ENCODE results near the gene TMEM164. TPM values are rescaled to one million over a fixed set of nuclear protein-coding genes. Genes with fewer than 3 reads are reported as not detected.

The TMEM164 gene
- total and polyA plus RNA-seq, 2 of the 4 experiments (the other 2 are of a cell fraction): 6.3 to 7.1 TPM

- H2BK20ac ChIP-seq (ENCODE audit: low read depth, low read length): no peak overlapping the region
- dilution Hi-C loops (cut with HindIII; ENCODE audit: low sequenced_read_pairs, unreplicated experiment): no loop called here
- no peak overlapping the region for H2BK120ac ChIP-seq (ENCODE audit: low read depth, low read length)
- H4K91ac ChIP-seq (ENCODE audit: insufficient read depth, low read depth, low read length): no peak overlapping the region
- POLR2A ChIA-PET (ENCODE audit: unreplicated experiment): interaction anchor here (0.6 kb wide), 1 partner anchor 15 kb away, joined by 3 read pairs; the partner anchor contains the start of gene TMEM164
- no peak overlapping the region for H3K4ac ChIP-seq (ENCODE audit: low read depth, low read length)
- no peak overlapping the region for H2AK9ac ChIP-seq (replicated peaks; ENCODE audit: low read depth, low read length, poor library complexity)
- H3K4me2 ChIP-seq (ENCODE audit: low read depth, low read length): no peak overlapping the region
- H3K18ac ChIP-seq (ENCODE audit: low read depth, low read length): no peak overlapping the region
- no peak overlapping the region for H3K4me3 ChIP-seq (ENCODE audit: insufficient read depth, low read depth, low read length)
- no peak overlapping the region for H2AK5ac ChIP-seq (ENCODE audit: low read depth, low read length)
- H3K4me1 ChIP-seq (ENCODE audit: control insufficient read depth, insufficient read depth, low read length): no peaks in the 10 kb centered on the region
- H3K27ac ChIP-seq (ENCODE audit: insufficient read depth, low read length): no peak overlapping the region
- no peak overlapping the region for H3K14ac ChIP-seq (replicated peaks; ENCODE audit: low read depth, low read length)
- ATAC-seq (ENCODE audit: low read depth) (no peak), DNase-seq (no peak)
- no peak overlapping the region for H2BK5ac ChIP-seq (ENCODE audit: low read depth, low read length, poor library complexity, severe bottlenecking)
- no peak overlapping the region for H4K8ac ChIP-seq (ENCODE audit: low read depth in 2 of 2, low read length in 2 of 2)
- H3K9me1 ChIP-seq (ENCODE audit: insufficient read depth, low read length): no peaks in the 10 kb centered on the region
- no peaks in the 10 kb centered on the region for H4K20me1 ChIP-seq (ENCODE audit: insufficient read depth, low read length)
- peaks cover 12% of the 10 kb centered on the region for H3K27me3 ChIP-seq (ENCODE audit: control insufficient read depth, insufficient read depth, low read length)
- H2BK15ac ChIP-seq (ENCODE audit: low read depth, low read length): no peak overlapping the region
- WGBS, 2 experiments (ENCODE audit: extremely low coverage in 2 of 2, insufficient read length in 1 of 2): no CpG with 5 or more reads among the region's 2 CpGs
- no peak overlapping the region for H3K56ac ChIP-seq (ENCODE audit: extremely low read depth, insufficient read depth, low read length)
- TF ChIP-seq CHD1 (IDR thresholded peaks at IDR 0.05; ENCODE audit: low read depth, low read length) (no peak), SMC3 (IDR thresholded peaks at IDR 0.05; ENCODE audit: low read depth, low read length) (no peak), ELK1 (IDR thresholded peaks at IDR 0.05; ENCODE audit: borderline replicate concordance, low read depth, low read length) (no peak), MXI1 (IDR thresholded peaks at IDR 0.05; ENCODE audit: borderline replicate concordance, low read depth, low read length) (no peak), USF2 (IDR thresholded peaks at IDR 0.05; ENCODE audit: low read depth, low read length) (no peak), POLR2A (IDR thresholded peaks at IDR 0.05; ENCODE audit: low read depth, low read length) (no peak), FOS (IDR thresholded peaks at IDR 0.05; ENCODE audit: low read depth, low read length) (no peak), MAFK (IDR thresholded peaks at IDR 0.05; ENCODE audit: low read depth, low read length) (no peak), BHLHE40 (IDR thresholded peaks at IDR 0.05; ENCODE audit: low read depth, low read length) (no peak), RFX5 (IDR thresholded peaks at IDR 0.05; ENCODE audit: low read depth, low read length) (no peak), RAD21 (IDR thresholded peaks at IDR 0.05; ENCODE audit: low read length) (no peak)
- TF ChIP-seq, protein P1, sequence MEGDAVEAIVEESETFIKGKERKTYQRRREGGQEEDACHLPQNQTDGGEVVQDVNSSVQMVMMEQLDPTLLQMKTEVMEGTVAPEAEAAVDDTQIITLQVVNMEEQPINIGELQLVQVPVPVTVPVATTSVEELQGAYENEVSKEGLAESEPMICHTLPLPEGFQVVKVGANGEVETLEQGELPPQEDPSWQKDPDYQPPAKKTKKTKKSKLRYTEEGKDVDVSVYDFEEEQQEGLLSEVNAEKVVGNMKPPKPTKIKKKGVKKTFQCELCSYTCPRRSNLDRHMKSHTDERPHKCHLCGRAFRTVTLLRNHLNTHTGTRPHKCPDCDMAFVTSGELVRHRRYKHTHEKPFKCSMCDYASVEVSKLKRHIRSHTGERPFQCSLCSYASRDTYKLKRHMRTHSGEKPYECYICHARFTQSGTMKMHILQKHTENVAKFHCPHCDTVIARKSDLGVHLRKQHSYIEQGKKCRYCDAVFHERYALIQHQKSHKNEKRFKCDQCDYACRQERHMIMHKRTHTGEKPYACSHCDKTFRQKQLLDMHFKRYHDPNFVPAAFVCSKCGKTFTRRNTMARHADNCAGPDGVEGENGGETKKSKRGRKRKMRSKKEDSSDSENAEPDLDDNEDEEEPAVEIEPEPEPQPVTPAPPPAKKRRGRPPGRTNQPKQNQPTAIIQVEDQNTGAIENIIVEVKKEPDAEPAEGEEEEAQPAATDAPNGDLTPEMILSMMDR (conservative IDR thresholded peaks at IDR 0.05; ENCODE audit: low read depth, low read length): no peak
- H3K9me3 ChIP-seq (ENCODE audit: control insufficient read depth, insufficient read depth, low read length): no peaks in the 10 kb centered on the region
- no peak overlapping the region for H2AFZ ChIP-seq (replicated peaks; ENCODE audit: low read length, poor library complexity)
- intact Hi-C loops (cut with micrococcal nuclease): no loop called here
- H3K23ac ChIP-seq (ENCODE audit: low read depth, low read length): no peak overlapping the region
- BruUV-seq (replicated peaks): no TSS peak
- in situ Hi-C loops (cut with MboI; ENCODE audit: low sequenced_read_pairs): no loop called here
- H3K36me3 ChIP-seq (ENCODE audit: control insufficient read depth, insufficient read depth, low read length): no peaks in the 10 kb centered on the region
- H3K9ac ChIP-seq (ENCODE audit: low read depth, low read length): no peak overlapping the region
- H3K79me1 ChIP-seq (ENCODE audit: low read depth in 1 of 2, low read length in 2 of 2): no peaks in the 10 kb centered on the region
- CTCF ChIA-PET: no interaction called here
- no peak overlapping the region for H4K5ac ChIP-seq (ENCODE audit: low read depth, low read length)
These were observed 15.0 kb upstream of the TMEM164 start for GRCh38 chrX:109987884-109988283.

Data from IMR-90 (cell line).